HG02678 (cell line): ENCODE results near the gene NSG2.
"Not testable (repeated sequence)": the region's sequence is repeated elsewhere in the genome, so short reads cannot be mapped to it uniquely, and the experiment has no call there.

Source experiments
- ATAC-seq: cut with Tn5 transposase; IDR thresholded peaks from one replicate; pipeline ENCODE4 v1.9.1; 2021; ENCODE audit warnings: mild to moderate bottlenecking, moderate library complexity; ENCODE audit not compliant: unreplicated experiment

The NSG2 gene

GRCh38 chr5:174098694-174099093 is 53.2 kb downstream of the NSG2 start:
- no peak for ATAC-seq

GRCh38 chr5:174100490-174100889 is 55.0 kb downstream of the NSG2 start:
- ATAC-seq = no peak

- ATAC-seq = no peak
Measured at GRCh38 chr5:174101195-174101730, 55.8 kb downstream of the NSG2 start.

DNA sequence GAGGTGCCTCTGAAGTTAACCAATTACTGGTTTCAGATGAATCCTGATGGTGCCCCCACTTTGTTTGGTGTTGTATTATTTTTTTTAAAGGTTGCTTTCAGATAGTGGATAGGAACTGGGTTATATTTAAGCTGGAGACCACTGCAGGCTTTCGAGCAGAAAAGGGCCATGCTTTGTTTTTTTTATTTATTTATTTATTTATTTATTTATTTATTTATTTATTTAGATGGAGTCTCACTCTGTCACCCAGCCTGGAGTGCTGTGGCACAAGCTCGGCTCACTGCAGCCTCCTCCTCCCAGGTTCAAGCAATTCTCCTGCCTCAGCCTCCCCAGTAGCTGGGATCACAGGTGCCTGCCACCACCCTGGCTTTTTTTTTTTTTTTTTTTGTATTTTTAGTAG is 57.1 kb downstream of the NSG2 start:
- ATAC-seq = not testable (repeated sequence)

- no peak for ATAC-seq
Measured at GRCh38 chr5:174106997-174107655, 61.6 kb downstream of the NSG2 start.

GRCh38 chr5:174108745-174109144 is 63.2 kb downstream of the NSG2 start:
- ATAC-seq = no peak

DNA sequence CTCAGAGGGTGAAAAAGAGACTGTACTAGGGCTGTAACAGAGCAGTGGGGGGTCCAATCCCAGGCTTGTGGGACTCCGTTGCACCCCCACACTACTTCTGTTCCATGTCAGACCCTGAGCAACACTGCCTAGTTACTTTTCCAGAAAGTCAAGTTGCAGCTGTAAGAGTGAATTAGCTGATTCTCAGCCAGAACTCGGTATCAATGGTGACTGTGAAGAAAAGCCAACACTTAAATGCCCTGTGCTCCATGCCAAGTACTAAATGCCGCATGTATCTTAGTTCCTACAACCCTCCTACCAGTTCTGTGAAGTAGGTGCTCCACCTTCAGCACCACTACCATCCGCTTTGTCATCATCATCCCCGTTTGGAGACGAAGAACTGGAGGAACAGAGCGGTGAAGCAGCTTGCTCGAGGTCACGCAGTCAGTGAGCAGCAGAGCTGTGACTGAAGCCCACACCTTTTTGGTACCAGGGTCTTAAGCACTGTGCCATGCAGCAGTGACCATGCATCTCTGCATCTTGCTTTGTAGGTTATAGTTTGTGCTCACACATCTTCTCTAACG is 64.3 kb downstream of the NSG2 start:
- no peak for ATAC-seq

DNA sequence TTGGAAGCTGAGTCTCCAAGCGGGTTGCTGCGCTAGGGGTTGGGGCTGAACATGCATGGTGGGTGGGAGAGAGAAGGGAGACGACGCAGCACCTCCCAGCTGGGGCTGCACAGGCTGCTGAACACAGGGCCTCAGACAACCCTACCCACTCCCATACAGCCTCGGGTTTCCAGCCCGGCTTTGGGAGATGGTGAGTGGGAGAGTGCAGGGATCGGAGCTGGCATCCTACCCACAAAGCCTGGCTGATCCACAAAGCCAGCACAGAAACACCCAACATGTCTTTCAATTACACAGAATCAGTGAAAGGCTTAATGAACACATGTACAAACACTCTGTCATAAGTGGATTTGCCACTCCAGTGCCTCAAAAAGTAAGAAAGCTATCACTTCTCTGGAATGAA is 64.8 kb downstream of the NSG2 start:
- no peak for ATAC-seq

GRCh38 chr5:174111287-174111973 is 65.9 kb downstream of the NSG2 start:
- ATAC-seq = no peak

DNA sequence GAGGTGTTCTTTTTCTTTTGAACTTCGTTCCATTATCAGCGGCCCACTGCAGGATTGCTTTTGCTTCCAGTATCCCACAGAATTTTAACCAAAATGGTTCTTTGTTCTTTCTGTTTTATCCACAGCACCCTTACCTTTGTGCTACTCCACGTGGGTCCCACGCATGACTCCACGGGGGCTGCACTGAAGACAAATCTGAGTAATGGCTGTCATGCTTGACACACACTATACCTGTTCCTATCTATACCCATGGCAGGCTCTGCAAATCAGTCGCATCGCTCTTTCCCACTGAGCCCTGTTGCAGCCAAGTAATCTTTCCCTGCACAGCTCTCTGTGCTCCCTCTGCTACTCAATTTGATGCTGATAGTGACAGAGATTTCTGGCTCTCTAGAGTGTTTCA is 69.7 kb downstream of the NSG2 start:
- ATAC-seq = no peak

- no peak for ATAC-seq
Measured at GRCh38 chr5:174118823-174119467, 73.4 kb downstream of the NSG2 start.

- no peak for ATAC-seq
Measured at GRCh38 chr5:174119468-174119881, 74.0 kb downstream of the NSG2 start.

GRCh38 chr5:174120401-174121005 is 75.0 kb downstream of the NSG2 start:
- no peak for ATAC-seq

DNA sequence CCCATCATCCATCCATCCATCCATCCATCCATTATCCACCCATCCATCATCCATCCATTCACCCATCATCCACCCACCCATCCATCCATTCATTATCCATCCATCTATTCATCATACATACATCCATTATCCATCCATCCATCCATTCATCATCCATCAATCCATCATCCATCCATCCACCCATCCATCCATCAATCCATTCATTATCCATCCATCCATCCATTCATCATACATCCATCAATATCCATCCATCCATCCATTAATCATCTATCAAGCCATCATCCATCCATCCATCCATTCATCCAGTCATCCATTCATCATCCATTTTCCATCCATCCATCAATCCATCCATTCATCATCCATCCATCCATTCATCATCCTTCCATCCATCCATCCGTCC is 89.0 kb downstream of the NSG2 start:
- ATAC-seq = no peak

GRCh38 chr5:174139623-174140022 is 94.1 kb downstream of the NSG2 start:
- no peak for ATAC-seq

DNA sequence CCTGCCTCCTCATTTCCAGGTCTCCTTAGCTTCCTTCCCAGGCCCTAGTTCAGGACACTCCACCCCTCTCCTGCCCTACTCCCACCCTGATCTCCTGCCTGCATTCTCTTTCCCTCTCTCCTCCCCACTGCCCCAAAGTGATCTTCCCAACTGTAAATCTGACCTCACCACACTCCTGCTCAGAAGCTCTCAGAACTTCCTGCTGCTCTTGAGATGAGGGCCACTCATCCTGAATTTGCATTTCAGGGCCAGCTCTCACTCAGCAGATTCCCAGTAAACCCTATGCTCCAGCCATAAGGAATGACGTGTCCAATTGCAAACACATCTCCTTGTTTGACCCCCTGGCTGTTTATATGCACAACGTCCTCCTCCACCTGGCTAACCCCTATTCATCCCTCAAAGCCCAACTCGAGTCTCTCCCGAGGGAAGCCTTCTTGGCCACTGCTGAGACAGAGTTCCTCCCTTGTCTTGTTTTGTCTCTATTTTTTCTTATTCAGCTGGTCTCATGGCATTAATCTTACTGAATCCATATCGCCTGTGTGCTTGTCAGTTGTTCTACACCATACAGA is 95.0 kb downstream of the NSG2 start:
- ATAC-seq = no peak

DNA sequence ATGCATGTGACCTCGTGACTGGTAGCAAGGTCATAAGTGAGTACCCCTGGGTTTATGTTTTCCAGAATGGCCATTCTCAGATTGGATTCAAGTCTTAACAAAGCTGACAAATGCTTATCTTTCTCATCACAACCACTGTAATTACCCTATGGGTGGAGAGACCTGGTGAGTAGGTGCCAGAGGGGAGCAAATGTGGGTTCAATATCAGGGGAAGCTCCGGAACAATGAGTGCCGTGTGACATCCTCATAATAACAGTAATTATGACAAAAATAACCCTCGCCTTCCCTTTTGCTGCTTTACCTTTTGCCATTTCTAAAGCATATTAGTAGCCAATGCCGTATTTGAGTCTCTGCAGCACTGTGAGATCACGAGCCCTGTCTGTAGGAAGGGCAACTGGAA is 95.9 kb downstream of the NSG2 start:
- no peak for ATAC-seq

DNA sequence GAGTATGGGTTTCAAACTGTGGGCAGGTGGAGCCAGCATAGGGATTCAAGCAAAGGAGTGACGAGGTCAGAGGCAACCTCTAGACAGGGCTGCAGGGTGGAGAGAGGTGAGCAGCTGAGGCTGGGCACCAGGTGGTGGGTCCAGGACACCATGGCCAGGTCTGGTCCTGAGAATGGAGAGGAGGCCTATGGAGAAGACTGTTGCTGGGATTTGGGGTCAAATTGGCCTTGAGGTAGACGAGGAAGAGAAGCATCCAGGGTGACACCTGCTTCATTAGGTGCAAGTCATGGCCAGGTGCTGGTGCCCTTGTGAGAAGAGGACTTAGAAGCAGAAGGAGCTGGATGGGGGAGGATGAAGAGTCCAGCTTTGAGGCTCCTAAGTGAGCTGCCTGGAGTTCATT is 99.6 kb downstream of the NSG2 start:
- no peak for ATAC-seq

DNA sequence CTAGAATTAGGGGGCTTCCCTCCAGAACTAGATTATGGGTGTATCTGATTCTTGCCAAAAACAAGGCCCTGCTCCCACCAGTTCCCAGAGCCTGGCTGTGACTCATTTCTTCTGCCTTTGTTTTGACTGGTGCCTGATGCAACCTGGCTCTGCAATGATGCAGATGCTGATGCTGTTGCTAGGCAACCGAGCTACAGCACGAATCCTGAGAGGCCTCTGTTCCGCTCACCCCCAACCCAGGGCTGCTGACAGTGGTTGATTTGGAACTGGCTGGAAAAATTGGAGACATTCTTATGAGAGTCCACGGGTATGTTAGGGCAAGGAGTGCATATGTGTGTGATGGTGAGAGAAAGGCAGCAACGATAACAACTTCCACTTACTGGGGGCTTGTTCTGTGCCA is 100.3 kb downstream of the NSG2 start:
- ATAC-seq = no peak

GRCh38 chr5:174146556-174146955 is 101.0 kb downstream of the NSG2 start:
- no peak for ATAC-seq

- ATAC-seq = not testable (repeated sequence)
Measured at GRCh38 chr5:174147012-174147411, 101.5 kb downstream of the NSG2 start.
